Erythroblast (primary cell): Measurements from ENCODE around the gene SDK2.

Source experiments
- GATA1 ChIP-seq: IDR thresholded peaks from 2 replicates; pipeline ENCODE4 v1.6.1; 2011; ENCODE audit warnings: low read depth, mild to moderate bottlenecking, control low read depth, low read length, moderate library complexity
- POLR2A ChIP-seq: IDR thresholded peaks from 2 replicates; pipeline ENCODE4 v1.6.1; 2011; ENCODE audit warnings: mild to moderate bottlenecking, low read length

GRCh38 chr17:73595931-73596330 lies 48.3 kb downstream of the SDK2 start:
- TF ChIP-seq POLR2A (no peak), GATA1 (no peak)
